Lung (tissue), 12 donors: Measurements from ENCODE around the gene C15orf39. TPM values are rescaled to one million over a fixed set of nuclear protein-coding genes. Genes with fewer than 3 reads are reported as not detected.
"Not testable (repeated sequence)": the region's sequence is repeated elsewhere in the genome, so short reads cannot be mapped to it uniquely, and the experiment has no call there.

ENCODE experiments used
- ATAC-seq: fragments of 200-7000 bp; cut with Tn5 transposase; one replicate; pipeline ENCODE4 v1.9.1; 2020; ENCODE audit warnings: moderate number of reproducible peaks; ENCODE audit not compliant: insufficient read depth, low FRiP score
- DNase-seq, 3 donors: peaks; one replicate each; pipeline ENCODE4 v3.0.0-alpha.2; 2013 to 2017
- H3K27ac ChIP-seq, 2 donors: one replicate each; pipeline ENCODE4 v1.5.1; 2013; ENCODE audit warnings: mild to moderate bottlenecking in 2 of 2, moderate library complexity in 2 of 2, control low read depth in 1 of 2, inconsistent platforms in 1 of 2, low read depth in 1 of 2, low read length in 1 of 2
- H3K27me3 ChIP-seq, 3 donors: one replicate each; pipeline ENCODE4 v1.5.1; 2013; ENCODE audit warnings: low read length in 2 of 3; ENCODE audit not compliant: control insufficient read depth in 3 of 3, insufficient read depth in 3 of 3
- H3K36me3 ChIP-seq, 4 donors: one replicate each; pipeline ENCODE4 v1.5.1; 2013; ENCODE audit warnings: low read length in 4 of 4, mild to moderate bottlenecking in 1 of 4, moderate library complexity in 1 of 4; ENCODE audit not compliant: control insufficient read depth in 4 of 4, insufficient read depth in 4 of 4
- H3K4me1 ChIP-seq, 5 donors: one replicate each; pipeline ENCODE4 v1.5.1; 2013; ENCODE audit warnings: low read length in 5 of 5, mild to moderate bottlenecking in 2 of 5, moderate library complexity in 1 of 5; ENCODE audit not compliant: control insufficient read depth in 5 of 5, insufficient read depth in 5 of 5
- H3K4me3 ChIP-seq: one replicate; pipeline ENCODE4 v1.5.1; 2013; ENCODE audit warnings: mild to moderate bottlenecking, control low read depth, moderate library complexity
- H3K9ac ChIP-seq, 2 donors: one replicate each; pipeline ENCODE4 v1.5.1; 2013; ENCODE audit warnings: low read length in 2 of 2, control low read depth in 1 of 2; ENCODE audit not compliant: insufficient read depth in 1 of 2
- H3K9me3 ChIP-seq, 4 donors: one replicate each; pipeline ENCODE4 v1.5.1; 2013; ENCODE audit warnings: low read length in 3 of 4, mild to moderate bottlenecking in 1 of 4, moderate library complexity in 1 of 4; ENCODE audit not compliant: control insufficient read depth in 4 of 4, insufficient read depth in 3 of 4
- CTCF ChIP-seq: IDR thresholded peaks from 2 replicates; pipeline ENCODE4 v1.5.1; 2012; ENCODE audit warnings: mild to moderate bottlenecking; ENCODE audit errors: control extremely low read depth, extremely low read depth
- WGBS, 2 donors: extraction: QIAGEN DNeasy Blood & Tissue Kit; methylation state at CpG; one replicate each; pipeline ENCODE4 v1.1.7; 2013; 5-methylcytosine and 5-hydroxymethylcytosine counted together
- polyA plus RNA-seq, 2 donors: library from polyadenylated mRNA; stranded (reverse); fragments of 200-250 nt; gene quantifications; one replicate each; pipeline ENCODE4 v1.2.1, GENCODE V29; 2013
- total RNA-seq, 2 donors: library from RNA; depleted of rRNA in 1 of 2; stranded (reverse); fragments of >200 nt in 1 of 2; gene quantifications; one replicate each; pipeline ENCODE4 v1.2.1, GENCODE V29; 2014 to 2021
- donor health status: control.
- donor health status: control.
- donor health status: Bipolar disorder and iron deficiency.
- donor health status: healthy.
- donor health status: DM: yes; HTN: yes; CAD: no.

Gene C15orf39
- total and polyA plus RNA-seq, 4 donors: 13.1 to 57.7 (median 25.6) TPM

GRCh38 chr15:75161917-75162414, 39.7 kb upstream of the C15orf39 start:
- Histone ChIP-seq H3K27ac (no peak overlapping the region), H3K36me3 (no peaks in the 10 kb centered on the region), H3K9me3 (no peaks in the 10 kb centered on the region), H3K4me3 (no peak overlapping the region), H3K27me3 (no peaks in the 10 kb centered on the region), H3K9ac (no peak overlapping the region), H3K4me1 (peaks cover 0 to 2% (median 0%) of the 10 kb centered on the region in 5 donors)
- TF ChIP-seq CTCF: no peak
- whole genome bisulfite sequencing, 2 donors: 38 to 57% methylated on average over 4 of the region's 4 CpGs
- DNase-seq (peak in 1 of 3 donors; percentile 29), ATAC-seq (no peak)

- WGBS, 2 donors: 94 to 96% methylated on average over 3 of the region's 3 CpGs
- no peak for DNase-seq
Measured at GRCh38 chr15:75163150-75163564, 38.5 kb upstream of the C15orf39 start.

GRCh38 chr15:75164625-75165350, 36.9 kb upstream of the C15orf39 start:
- 69% methylated on average over 4 of the region's 4 CpGs for WGBS, 2 donors
- ATAC-seq (no peak), DNase-seq (no peak)
- no peaks in the 10 kb centered on the region for H3K9me3 ChIP-seq
- H3K4me3 ChIP-seq: no peak overlapping the region
- H3K36me3 ChIP-seq: no peaks in the 10 kb centered on the region
- no peak for TF ChIP-seq CTCF
- no peak overlapping the region for H3K9ac ChIP-seq
- peaks cover 0 to 2% (median 0%) of the 10 kb centered on the region in 5 donors for H3K4me1 ChIP-seq
- no peaks in the 10 kb centered on the region for H3K27me3 ChIP-seq
- no peak overlapping the region for H3K27ac ChIP-seq

More at GRCh38 chr15:75163150-75163564, 38.5 kb upstream of the C15orf39 start:
- Histone ChIP-seq H3K9ac (no peak overlapping the region), H3K27me3 (no peaks in the 10 kb centered on the region), H3K4me3 (no peak overlapping the region), H3K27ac (no peak overlapping the region), H3K36me3 (no peaks in the 10 kb centered on the region), H3K9me3 (no peaks in the 10 kb centered on the region), H3K4me1 (peaks cover 0 to 2% (median 0%) of the 10 kb centered on the region in 5 donors)
- ATAC-seq: no peak
- TF ChIP-seq CTCF: no peak

- not testable (repeated sequence) for DNase-seq, H3K4me3 ChIP-seq, H3K9me3 ChIP-seq, ATAC-seq, H3K36me3 ChIP-seq, H3K4me1 ChIP-seq, H3K27me3 ChIP-seq, H3K9ac ChIP-seq, H3K27ac ChIP-seq
- 85 to 86% methylated on average over 8 of the region's 8 CpGs for WGBS, 2 donors
Measured at GRCh38 chr15:75166489-75167063, 35.1 kb upstream of the C15orf39 start.
